GM12872 (cell line): ENCODE measurements around the gene USP3.

Source experiments
- CTCF ChIP-seq: IDR thresholded peaks from 3 replicates; pipeline ENCODE4 v1.5.1; 2011; ENCODE audit warnings: low read depth, mild to moderate bottlenecking, low read length, moderate library complexity; ENCODE audit not compliant: insufficient read depth

Gene USP3, protein sequence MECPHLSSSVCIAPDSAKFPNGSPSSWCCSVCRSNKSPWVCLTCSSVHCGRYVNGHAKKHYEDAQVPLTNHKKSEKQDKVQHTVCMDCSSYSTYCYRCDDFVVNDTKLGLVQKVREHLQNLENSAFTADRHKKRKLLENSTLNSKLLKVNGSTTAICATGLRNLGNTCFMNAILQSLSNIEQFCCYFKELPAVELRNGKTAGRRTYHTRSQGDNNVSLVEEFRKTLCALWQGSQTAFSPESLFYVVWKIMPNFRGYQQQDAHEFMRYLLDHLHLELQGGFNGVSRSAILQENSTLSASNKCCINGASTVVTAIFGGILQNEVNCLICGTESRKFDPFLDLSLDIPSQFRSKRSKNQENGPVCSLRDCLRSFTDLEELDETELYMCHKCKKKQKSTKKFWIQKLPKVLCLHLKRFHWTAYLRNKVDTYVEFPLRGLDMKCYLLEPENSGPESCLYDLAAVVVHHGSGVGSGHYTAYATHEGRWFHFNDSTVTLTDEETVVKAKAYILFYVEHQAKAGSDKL

DNA sequence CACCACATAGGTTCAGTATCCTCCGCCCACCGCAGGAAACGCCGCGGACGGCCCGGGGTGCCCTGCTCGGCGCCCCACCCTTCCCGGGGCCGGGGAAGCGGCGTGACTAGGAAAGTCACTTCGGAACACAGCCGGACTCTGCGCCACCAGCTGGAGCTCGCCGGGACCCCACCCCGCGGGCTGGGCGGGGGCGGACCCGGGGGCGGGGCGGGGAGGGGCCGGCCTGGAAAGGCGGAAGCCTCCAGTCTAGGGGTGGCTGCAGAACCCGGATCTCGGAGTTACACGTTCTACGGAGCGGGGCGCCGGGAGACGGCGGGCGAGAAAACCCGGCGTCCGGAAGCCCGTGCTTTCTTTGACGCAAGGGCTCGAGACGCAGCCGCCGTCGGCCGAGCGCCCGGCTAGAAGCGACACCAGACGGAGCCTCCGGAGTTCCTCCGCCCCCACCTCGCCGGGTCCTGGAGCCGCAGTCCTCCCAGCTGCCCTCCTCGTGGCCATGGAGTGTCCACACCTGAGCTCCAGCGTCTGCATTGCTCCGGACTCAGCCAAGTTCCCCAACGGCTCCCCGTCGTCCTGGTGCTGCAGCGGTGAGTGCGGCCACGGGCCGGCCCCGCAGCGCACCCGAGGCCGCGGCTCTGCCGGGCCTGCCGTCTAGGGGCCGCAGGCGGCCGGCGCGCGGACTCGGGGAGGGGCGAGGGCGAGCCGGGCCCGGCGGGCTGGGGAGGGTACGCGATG, at the start of gene USP3:
TSS of gene USP3 (plus strand) at position 347 of the 732 bp plus-strand sequence. CDS start at position 494, 147 bp downstream.
- peak; percentile 22; the same call in 1 of the 3 replicates for TF ChIP-seq CTCF

GRCh38 chr15:63456258-63456657, 48.1 kb upstream of the USP3 start:
- TF ChIP-seq CTCF = no peak

- no peak for TF ChIP-seq CTCF
Observed at GRCh38 chr15:63457379-63457778, 47.0 kb upstream of the USP3 start.

GRCh38 chr15:63458026-63458425, 46.4 kb upstream of the USP3 start:
- no peak for TF ChIP-seq CTCF

DNA sequence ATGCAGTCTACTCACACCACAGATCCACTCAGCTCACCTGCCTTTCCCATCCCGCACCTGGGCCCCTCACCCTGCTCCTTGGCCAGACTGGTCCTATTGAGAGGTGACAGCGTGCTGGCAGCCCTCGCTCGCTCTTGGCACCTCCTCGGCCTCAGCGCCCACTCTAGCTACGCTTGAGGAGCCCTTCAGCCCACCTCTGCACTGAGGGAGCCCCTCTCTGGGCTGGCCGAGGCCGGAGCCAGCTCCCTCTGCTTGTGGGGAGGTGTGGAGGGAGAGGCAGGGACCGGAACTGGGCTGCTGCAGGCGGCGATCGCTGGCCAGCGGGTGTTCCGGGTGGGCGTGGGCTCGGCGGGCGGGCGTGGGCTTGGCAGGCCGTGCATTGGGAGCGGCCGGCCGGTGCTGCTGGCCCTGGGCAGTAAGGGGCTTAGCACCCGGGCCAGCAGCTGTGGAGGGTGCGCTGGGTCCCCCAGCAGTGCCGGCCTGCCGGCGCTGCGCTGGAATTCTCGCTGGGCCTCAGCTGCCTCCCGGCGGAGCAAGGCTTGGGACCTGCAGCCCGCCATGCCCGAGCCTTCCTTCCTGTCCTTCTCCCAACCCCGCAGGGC, 45.5 kb upstream of the USP3 start:
- TF ChIP-seq CTCF = no peak

GRCh38 chr15:63460210-63461155, 43.9 kb upstream of the USP3 start:
- TF ChIP-seq CTCF = no peak
